ACHN (cell line): ENCODE measurements around the gene ZNF19.

ENCODE experiments used
- DNase-seq: peaks from one replicate; pipeline ENCODE4 v3.0.0-alpha.2; 2015
- in situ Hi-C: cut with HindIII; loops from 2 replicates; pipeline ENCODE4 v1.10.0; 2017; ENCODE audit warnings: low sequenced_read_pairs, low pct_ligation_motif_present, low pct_unique_long_range_greater_than_20kb

The ZNF19 gene

DNA sequence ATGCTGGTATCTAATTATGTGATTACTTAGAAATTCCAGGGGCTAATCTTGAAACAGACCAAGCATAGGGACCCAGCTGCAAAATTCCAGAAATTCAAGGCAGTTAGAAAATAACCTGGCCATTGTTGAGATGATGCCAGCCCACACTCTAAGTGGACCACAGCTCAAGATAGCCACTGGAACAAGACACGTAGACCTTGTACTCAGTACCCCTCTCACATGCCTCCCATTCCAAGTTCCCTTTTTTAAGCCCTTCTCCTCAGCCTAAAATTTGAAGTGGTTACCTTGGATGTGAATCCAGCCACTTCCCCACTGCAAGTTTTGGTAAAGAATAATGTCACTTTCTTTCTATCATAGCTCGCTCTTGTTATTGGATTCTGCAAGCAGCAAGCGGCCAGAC is 4.1 kb upstream of the ZNF19 start:
- DNase-seq = no peak
- in situ Hi-C loops = no loop called here

DNA sequence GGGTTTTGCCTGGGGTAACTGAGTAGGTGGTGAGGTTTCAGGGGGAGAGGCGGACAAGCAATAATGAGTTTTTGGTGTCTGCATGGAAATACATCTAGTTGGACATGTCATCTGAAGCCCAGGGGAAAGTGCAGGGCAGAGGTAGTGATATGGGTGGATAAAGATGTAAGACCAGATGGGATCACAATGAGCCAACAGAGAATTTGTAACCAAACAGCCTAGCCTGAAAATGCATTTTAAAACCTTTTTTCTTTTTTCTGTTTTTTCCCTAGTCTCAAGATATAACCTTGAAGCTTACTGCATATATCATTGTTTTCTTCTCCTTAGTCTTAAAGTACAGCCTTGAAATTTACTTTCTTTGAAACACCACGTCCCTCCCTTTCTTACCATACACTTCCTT is 3.7 kb upstream of the ZNF19 start:
- in situ Hi-C loops = no loop called here
- no peak for DNase-seq

DNA sequence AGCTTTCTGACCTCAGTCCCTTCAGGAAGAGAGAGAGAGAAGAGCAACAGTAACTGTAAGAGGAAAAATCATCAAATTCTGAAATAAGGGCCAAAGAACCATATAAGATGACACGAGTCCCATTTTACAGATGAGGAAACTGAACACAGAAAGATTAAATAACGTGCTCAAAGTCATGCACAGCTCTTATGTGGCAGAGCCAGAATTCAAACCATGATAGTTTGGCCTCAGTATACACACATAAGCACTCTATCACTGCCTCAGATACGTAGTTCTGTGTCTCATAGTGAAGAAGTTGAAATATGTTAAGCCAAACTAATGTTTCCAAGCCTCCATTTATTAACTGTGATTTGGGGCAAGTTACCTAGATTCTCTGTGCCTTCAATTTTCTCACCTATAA is 1.9 kb upstream of the ZNF19 start:
- in situ Hi-C loops = no loop called here
- no peak for DNase-seq

DNA sequence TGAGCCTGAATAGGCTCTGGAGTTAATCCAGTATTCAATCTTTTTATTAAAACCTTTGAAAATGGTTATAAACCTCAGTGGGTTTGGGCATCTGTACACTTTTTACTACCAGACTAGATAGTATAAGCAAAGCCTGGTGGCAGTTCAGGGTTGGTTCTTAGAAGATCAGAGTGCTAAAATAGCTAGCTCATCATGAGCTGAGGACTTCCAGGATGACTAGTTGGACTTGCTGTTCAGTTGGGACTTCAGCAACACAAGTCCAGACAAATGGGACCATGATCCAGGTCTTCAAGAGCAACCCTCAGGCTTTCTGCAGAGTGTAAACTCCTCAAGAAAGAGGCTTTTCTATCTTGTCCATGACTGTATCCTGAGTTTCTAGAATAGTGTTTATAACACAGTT is 1.2 kb upstream of the ZNF19 start:
- in situ Hi-C loops = no loop called here

DNA sequence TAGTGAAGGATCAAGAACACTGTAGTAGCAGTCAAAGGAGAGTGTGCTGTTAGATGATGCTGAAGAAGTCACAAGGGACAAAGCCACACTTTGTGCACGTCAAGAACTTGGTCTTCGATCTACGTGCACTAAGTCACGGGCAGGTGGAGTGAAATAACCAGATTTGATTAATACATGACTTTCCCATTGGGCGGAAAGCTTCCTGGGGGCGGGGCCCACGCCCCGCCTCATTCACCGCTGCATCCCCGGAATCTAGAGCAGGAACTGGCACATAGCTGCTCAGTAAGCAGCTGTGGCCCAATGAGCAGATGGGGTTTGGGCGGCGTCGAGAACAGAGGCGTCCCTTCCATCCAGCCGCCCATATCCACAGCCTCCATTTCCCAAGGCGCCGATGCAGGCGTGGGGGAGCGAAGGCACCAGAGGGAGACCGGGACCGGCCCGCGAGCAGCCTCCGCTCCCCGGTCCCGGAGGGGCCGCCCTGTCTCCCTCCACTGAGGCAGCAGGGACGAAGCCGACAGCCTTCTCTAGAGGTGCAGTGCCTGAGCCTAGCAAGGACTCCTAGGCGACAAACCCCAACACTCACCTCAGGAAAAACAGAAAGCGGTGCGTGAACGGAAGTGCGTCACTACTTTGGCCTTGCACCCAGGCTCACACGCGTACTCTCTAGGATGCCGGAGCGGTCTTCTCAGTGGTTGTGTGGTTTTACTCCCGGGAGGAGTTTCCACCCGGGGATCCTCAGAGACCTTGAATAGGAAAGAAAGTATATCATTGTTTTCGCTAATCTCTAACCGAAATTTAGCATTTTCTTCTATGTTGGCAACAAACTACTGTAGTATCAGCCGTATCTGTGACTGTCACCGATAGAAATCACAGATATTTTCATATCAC is 4.9 kb downstream of the ZNF19 start:
- in situ Hi-C loops = no loop called here
- peak; percentile 93 for DNase-seq

More for the DNA sequence above, 1.2 kb upstream of the ZNF19 start:
- no peak for DNase-seq

DNA sequence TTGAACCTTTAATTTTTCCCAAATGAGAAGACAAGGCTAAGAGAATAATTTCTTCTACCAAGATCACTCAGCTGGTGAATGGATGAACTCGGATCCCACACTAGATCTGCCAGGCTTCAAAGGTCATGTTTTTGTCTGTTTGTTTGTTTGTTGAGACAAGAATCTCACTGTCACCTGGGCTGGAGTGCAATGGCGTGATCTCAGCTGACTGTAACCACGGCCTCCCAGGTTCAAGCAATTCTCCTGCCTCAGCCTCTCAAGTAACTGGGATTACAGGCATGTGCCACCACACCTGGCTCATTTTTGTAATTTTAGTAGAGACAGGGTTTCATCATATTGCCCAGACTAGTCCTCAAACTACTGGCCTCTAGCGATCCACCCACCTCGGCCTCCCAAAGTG is 6.6 kb downstream of the ZNF19 start:
- DNase-seq = no peak
- in situ Hi-C loops = no loop called here

DNA sequence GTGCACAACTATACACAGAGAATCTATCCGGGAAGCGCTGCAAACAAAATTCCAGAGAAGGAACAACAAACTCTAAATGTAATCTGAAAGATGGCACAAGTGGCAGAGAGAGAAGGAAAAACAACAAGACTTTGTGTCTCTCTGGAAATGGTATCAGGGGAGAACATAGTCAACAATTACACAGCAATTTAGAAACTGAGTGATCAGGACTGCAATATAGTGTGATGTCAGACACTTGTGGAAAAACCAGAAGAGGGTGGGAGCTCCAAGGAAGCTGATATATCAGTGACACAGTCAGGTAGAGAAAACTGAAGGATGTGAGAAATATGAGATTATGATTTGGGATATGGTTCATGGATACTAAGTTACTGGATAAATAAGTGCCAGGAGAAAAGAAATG is 8.2 kb downstream of the ZNF19 start:
- no peak for DNase-seq
- in situ Hi-C loops = no loop called here

DNA sequence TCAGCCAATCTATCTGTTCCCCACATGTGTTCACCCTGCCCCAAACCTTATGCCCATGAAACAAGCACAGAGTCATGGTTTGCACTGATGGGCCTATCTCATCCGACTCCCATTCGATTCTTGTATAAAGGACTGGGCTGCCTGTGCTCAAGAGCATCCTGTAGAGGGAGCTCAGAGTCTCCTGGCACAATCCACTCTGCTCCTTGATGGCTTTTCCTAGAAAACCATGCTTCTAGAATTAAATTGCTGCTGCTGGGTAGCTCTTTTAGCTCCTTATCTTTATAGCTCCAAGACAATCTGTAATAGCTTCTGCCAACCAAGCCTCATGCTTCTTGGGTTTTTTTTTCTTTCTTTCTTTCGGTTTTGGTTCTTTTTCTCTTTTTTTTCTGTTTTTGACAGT is 9.7 kb downstream of the ZNF19 start:
- in situ Hi-C loops = no loop called here
- DNase-seq = peak; percentile 35

DNA sequence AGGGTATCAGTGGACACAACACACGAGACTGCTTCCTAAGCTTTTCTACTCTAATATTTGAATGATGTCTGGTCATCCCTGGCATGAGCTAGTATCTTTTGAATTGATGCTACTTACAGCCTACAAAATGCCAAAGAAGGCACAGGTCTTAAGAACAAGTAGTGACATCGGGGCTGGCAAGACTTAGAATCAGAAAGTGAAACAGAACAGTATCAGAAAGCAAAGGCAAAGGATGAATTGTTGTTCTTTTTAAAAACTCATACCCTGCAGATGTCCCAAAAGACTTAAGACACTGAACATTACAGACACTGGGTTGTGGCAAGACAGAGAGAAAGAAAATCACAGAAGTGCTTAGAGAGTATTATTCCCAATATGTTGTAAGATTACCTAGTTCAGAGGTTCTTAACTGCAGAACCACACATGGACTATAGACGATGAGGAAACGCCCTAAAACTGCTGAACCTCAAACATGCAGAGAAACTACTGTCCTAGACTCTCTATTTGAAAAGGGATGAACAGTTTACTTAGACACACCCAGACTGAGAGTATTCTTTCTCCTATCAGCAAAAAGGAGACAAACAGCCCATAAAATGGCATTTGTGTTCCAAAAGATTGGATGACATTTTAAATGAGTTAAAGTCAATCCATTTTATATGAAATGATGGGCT is 12.5 kb downstream of the ZNF19 start:
- DNase-seq = no peak
- in situ Hi-C loops = no loop called here

DNA sequence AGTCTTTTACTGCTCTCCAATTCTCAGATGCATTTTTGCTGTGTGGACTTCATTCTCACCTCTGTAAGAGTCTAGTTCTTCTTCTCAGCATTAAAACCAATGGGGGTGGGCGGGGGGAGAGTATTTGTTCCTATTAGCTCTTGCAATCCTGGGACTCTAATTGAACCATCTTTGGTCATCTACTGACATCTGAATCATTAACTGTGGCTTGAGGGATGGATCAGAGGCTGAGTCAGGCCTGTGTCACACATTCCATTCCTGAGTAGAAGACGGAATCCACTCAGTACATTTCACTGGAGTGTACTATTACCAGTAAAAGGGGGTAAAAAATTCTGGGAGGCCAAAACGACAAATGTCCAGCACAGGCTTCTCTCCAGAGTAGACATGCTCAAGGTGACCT is 14.3 kb downstream of the ZNF19 start:
- in situ Hi-C loops = no loop called here
- DNase-seq = peak; percentile 74

DNA sequence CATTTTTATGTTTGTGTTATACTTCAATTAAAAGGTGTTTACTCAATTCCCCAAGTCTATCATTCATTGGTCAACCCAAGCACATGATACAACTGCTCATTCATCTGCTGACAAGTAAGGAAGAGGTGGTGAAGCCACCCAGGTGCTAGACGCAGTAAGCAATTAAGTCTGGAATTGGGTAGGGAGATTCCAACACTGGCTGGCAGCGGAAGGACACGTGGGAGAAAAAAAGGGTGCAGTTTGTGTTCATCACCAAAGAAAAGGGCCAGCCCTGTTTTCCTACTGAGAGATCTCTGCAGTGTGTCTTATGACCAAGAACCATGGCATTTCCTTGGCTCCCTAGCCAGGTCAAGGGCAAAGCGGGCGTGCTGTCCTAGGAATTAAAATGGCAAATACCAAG is 15.2 kb downstream of the ZNF19 start:
- in situ Hi-C loops = no loop called here

DNA sequence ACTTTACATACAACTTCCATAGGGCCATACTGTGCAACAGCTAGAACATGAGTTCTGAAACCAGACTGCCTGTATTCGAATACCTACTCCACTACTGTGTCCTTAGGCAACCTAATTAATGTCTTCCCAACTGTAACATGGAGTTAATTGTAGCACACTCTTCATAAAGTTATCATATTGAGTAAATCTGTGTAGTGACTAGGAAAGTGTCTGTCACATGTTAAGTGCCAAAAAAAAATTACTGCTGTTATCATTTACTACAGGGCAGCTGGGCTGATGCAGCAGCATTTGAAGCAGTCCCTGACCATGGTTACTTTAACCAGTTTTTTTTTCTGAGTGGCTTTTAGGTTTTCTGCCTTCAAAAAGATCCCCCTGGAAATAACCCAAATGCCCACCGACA is 16.2 kb downstream of the ZNF19 start:
- in situ Hi-C loops = no loop called here
- no peak for DNase-seq

More for the DNA sequence above, 15.2 kb downstream of the ZNF19 start:
- no peak for DNase-seq

DNA sequence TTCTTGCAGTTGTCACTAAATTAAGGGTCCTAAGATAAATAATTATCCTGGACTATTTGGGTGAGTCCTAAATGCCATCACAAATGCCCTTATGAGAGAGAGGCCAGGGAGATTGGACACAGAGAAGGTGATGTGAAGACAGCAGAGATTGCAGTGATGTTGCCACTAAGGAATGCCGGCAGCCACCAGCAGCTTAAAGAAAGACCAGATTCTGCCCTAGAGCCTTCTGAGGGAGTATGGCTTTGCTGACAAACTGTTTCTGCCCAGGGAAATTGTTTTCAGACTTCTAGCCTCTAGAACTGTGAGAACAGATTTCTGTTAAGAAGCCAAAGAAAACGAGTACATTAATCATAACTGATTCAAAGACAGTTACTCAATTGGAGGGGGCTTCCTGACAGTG is 17.1 kb downstream of the ZNF19 start:
- in situ Hi-C loops = no loop called here
- DNase-seq = no peak

DNA sequence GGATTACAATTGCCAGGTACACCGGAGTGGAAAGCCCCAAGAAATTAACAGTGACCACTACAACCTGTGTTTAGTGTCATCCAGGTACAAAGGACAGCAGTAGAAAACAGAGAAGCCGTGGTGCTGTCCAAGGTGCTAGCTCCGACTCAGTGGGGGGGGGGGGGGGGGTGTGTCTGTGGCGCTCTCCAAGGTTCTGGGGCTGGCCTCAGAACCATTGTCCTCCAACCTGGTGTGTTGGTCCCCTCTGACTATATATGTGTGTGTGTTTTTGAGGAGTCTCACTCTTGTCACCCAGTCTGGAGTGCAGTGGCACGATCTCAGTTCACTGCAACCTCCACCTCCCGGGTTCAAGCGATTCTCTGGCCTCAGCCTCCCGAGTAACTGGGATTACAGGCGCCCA is 21.3 kb downstream of the ZNF19 start:
- peak; percentile 55 for DNase-seq
- in situ Hi-C loops = no loop called here

DNA sequence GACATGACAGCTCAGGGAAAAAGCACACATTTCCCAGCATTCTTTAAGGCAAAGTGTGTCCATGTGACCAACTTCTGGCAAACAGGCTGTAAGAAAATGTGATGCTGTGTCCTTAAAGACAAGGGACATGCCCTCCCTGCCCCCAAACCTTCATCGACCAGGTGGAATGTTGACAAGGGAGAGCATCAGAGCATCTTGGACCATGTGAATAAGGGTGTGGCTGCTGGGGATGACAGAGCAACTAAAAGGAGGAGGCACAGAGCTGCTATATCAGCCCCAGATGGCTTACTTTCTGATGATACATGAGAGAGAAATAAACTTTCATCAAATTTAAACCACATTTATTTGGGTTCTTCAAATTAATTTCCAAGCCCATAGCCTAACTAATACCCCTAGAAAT is 24.9 kb downstream of the ZNF19 start:
- no peak for DNase-seq
- in situ Hi-C loops = no loop called here

DNA sequence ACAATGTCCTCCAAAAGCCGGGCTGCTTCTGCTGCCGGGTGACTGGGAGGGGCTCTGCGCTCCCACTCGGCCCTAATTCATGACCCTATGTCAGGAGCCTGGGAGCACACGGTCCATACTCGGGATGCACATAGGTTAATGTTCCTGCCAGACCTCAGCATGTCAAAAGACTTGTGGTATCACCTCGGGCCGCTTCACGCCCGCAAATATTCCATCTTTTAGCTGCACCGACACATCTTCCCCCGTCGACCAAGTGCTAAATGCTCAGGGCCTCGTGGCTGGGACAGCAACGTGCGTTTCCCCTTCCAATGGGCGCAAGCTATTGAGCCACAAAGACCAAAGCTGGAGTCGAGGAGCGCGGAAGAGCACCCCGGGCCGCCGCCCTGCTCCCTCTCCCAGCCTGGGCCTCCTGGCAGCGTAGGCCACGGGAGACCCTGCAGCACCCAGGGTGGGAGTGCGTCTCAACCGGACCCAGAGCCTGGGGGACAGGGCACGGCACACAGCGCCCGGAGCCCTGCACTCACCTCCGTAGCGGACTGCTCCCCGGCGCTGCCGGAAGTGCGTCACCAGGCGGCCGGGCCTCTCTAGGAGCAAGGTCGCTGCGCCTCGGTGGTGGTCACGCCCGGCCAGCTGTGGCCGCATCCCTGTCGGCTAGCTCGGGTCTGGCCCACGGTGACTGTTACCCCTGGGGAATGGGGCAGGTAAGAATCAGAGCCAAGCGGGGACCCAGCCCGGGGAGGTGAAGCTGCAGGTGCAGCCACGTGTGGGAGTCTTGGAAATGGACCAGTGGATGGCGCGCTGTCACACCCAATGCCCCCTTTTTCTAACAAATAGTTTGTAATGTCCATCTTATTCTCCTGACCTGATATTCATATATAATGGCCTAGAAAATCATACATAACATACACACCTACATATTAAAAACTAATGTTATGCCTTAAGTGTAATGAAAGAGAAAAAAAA is 27.2 kb downstream of the ZNF19 start, which contains the start of gene ZNF23:
ZNF23 (minus strand) TSS at position 562 of the 963 bp plus-strand sequence. CDS start 5,451 bp downstream, outside the sequence.
- peak; percentile 82 for DNase-seq
- in situ Hi-C loops = no loop called here

DNA sequence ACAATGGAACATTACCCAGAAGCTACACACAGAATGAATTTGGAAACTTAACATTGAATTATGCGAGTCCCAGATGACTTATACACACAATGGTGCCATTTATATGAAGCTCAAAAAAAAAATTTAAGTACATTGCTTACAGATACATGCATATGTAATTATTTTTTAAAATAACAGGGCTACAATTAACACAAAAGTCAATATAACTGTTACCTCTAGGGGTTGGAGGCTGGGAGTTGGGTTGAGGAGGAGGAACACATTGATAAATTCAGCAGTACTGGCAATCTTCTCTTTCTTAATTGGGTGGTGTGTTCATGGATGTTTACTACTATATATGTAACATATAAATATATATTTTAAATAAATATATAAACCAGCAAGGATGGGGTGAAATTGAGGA is 28.2 kb downstream of the ZNF19 start:
- no peak for DNase-seq
- in situ Hi-C loops = no loop called here

DNA sequence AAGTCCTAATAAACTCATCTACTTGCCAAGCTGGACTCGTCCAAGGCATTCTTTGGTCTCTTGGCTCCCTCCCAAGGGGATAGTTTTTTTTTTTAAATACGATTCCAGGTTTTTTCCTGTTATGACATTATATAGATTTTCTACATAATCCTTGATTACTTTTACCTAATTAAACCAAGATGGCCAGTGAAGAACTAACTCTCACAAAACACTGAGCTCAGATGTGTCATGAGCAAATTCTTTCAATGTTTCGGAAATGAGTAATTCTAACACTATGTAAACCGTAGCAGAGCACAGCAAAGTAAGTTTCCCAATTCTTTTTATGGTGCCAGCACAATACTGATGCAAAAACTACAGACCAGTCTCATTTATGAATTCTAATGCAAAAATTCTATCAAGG is 28.9 kb downstream of the ZNF19 start:
- in situ Hi-C loops = no loop called here
- DNase-seq = no peak

DNA sequence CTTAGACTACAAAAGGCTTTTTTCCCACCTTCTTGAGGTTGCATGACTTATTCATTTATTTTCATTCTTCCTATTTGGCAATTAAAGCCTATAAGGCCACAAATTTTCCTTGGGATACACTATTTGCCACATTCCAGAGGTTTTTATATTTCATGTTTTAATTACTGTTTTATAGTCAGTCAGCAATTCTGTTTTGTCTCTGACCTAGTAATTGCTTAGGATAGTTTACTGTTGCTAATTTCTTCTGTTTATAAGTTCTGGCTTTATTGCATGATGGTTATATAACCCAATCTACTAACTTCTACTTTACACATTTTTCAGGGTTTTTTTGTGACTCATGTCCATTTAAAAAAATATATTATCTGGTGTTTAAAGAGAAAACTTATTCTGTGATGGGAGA is 29.6 kb downstream of the ZNF19 start:
- in situ Hi-C loops = no loop called here
- DNase-seq = no peak
